DMS153 (cell line): Measurements from ENCODE around the gene KIF26B.
"Not testable (repeated sequence)": the region's sequence is repeated elsewhere in the genome, so short reads cannot be mapped to it uniquely, and the experiment has no call there.

ENCODE experiments used
- DNase-seq: peaks from one replicate; lab custom pipeline; 2025; lab: John Stamatoyannopoulos, UW

The KIF26B gene

GRCh38 chr1:245356891-245357585, 202.3 kb downstream of the KIF26B start:
- DNase-seq: no peak

GRCh38 chr1:245359101-245359680, 204.4 kb downstream of the KIF26B start:
- not testable (repeated sequence) for DNase-seq

- no peak for DNase-seq
These were observed 206.3 kb downstream of the KIF26B start for GRCh38 chr1:245361065-245361464.

- DNase-seq: no peak
These were observed 207.2 kb downstream of the KIF26B start for GRCh38 chr1:245361951-245362350.

GRCh38 chr1:245363461-245364200, 208.8 kb downstream of the KIF26B start:
- DNase-seq: no peak

GRCh38 chr1:245365095-245366020, 210.6 kb downstream of the KIF26B start:
- no peak for DNase-seq

- no peak for DNase-seq
These were observed 212.1 kb downstream of the KIF26B start for GRCh38 chr1:245366886-245367285.

- DNase-seq: no peak
These were observed 215.5 kb downstream of the KIF26B start for GRCh38 chr1:245370175-245370825.

GRCh38 chr1:245370905-245371581, 216.3 kb downstream of the KIF26B start:
- peak; percentile 52 for DNase-seq

- no peak for DNase-seq
These were observed 218.3 kb downstream of the KIF26B start for GRCh38 chr1:245373131-245373530.

GRCh38 chr1:245375789-245376460, 221.1 kb downstream of the KIF26B start:
- DNase-seq: no peak

- no peak for DNase-seq
These were observed 223.1 kb downstream of the KIF26B start for GRCh38 chr1:245377854-245378253.

- DNase-seq: no peak
These were observed 223.5 kb downstream of the KIF26B start for GRCh38 chr1:245378311-245378722.

GRCh38 chr1:245378745-245379144, 224.0 kb downstream of the KIF26B start:
- no peak for DNase-seq

- no peak for DNase-seq
These were observed 226.2 kb downstream of the KIF26B start for GRCh38 chr1:245380790-245381535.

- no peak for DNase-seq
These were observed 228.2 kb downstream of the KIF26B start for GRCh38 chr1:245382981-245383380.

GRCh38 chr1:245383396-245384330, 228.9 kb downstream of the KIF26B start:
- DNase-seq: no peak

GRCh38 chr1:245386297-245386971, 231.6 kb downstream of the KIF26B start:
- no peak for DNase-seq
